Activated CD4-positive, alpha-beta T cell treated with anti-CD3 and anti-CD28 coated beads, Interleukin-2, amount 50 U/mL, for 24 hours (primary cell): ENCODE results near the gene GTF2H1.
"Not testable (repeated sequence)": the region's sequence is repeated elsewhere in the genome, so short reads cannot be mapped to it uniquely, and the experiment has no call there.

ENCODE experiments used
- DNase-seq, 2 donors: peaks; one replicate each; pipeline ENCODE4 v3.0.0-alpha.2; 2020; ENCODE audit warnings: low read depth in 1 of 2, low spot score in 1 of 2

The GTF2H1 gene

DNA sequence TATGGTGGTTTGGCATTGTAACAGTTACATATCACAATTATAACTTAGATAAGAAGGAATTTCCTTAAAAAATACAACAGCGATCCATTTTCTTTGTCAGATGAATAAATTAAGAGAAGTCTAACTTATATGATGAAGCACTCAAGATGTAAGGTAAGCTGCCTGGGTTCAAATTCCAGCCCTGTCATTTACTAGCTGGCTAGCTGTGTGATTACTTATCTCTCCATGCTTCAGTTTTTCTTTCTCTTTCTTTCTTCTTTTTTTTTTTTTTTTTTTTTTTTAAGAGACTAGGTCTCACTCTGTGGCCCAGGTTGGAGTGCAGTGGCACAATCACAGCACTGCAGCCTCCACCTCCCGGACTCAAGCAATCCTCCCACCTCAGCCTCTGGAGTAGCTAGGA, 49.8 kb downstream of the GTF2H1 start:
- DNase-seq: no peak

- no peak for DNase-seq
Measured at GRCh38 chr11:18374956-18375355, 52.6 kb downstream of the GTF2H1 start.

DNA sequence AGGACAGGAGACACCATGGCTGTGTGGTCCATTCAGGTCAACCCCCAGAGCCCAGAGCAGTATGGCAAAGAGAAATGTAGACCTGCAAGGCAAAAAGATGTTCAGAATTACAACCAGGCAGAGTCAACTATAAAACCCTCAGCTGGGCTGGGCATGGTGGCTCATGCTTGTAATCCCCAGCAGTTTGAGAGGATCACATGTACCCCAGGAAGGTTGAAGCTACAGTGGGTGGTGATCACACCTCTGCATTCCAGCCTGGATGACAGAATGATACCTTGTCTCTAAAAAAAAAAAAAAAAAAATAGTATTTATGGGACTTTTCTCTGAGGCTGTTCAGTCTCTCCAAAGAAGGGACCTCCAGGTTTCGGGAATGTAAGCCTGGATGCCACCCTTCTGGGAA, 53.6 kb downstream of the GTF2H1 start:
- DNase-seq: no peak

DNA sequence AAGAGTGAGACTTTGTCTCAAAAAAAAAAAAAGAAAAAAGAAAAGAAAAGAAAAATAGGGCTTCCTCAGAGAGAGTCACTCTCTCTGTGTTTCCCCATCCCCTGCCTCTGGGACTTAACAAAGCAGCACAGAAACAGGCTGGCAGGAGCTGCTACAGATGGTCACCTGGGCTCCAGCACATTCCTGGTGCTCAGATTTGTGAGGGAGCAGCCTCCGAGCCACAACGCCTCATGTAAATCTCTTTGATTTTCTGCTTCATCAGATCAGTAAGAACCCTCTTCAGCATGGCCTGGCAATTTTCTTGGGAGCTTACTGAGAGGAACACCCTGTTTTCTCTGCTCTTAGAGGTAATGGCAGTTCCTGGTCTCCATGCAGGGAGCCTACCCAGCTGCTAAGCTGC, 56.8 kb downstream of the GTF2H1 start:
- no peak for DNase-seq

DNA sequence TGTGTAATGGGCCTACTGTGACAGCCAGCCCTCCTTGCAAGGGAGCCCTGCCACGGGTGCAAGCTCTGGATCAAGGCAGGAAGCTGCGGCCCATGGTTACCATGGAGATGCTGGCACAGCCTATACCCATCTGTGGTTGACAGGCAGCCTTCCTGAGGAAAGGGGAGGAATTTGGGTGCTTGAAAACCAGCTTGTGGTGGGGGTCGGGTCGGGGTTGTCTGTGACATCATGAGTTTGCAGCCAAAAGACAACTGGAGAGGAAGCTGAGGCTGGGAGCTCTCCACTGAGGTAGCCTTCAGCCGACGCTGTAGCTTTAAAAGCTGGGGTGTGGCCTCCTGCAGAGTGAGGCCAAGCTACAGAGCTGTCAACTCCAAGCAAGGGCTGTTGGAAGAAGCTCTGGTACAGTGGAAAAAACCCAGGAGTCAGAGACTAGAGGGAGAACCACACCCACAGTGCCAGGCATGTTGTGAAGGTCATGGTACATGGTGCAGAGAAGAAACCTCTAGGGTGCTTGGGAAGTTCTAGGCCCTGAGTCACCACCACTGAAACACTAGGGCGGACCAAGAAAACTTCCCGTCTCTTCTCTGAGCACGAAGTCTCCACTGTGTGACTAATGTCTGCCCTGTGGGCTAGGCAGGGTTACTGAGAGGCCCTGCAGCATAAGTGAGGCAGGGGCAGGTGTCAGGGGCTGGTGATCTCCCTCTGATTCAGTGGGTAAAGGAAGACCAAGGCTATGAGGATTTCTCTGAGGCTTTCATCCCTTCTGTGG, 61.2 kb downstream of the GTF2H1 start:
- peak; percentile 58 to 84 for DNase-seq

GRCh38 chr11:18384157-18384641, 61.8 kb downstream of the GTF2H1 start:
- no peak for DNase-seq

- DNase-seq: no peak
Measured at GRCh38 chr11:18390088-18390487, 67.7 kb downstream of the GTF2H1 start.

DNA sequence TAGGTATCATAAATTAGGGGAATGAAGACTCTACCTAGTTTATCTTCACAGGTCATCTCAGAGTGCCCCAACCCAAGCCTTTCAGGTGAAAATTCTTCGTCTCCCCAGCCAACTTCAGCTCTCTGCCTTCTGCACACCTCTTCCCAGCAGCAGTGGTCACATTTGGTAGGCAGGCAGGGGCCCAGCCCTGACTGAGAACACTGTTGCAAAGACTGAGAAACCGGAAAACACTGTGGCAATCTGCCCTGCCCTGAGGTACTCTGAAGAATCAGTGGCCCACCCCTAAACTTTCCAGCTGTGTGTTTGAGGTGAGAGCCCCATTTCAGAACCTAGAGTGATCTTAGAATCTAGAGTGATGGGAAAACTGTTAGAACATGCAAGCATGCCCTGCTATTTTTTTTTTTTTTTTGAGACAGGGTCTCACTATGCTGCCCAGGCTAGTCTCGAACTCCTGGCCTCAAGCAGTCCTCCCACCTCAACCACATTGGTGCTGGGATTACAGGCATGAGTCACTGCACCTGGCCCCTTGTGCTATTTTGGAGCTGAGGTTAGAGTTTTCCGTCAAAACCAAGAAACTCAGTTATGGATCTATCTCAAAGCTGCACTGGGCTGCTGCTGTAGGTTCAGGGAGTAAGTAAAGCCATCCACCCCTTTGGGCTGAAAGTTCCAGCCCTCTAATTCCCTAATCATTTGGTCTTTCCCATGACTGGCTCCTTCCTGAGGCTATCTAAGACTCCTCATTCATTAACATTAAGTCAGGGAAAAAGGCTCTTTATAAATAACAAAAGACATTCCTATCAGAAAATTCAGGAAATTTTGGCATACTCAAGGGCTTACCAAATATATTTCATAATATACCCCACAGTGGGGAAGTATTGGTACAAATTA, 70.3 kb downstream of the GTF2H1 start:
- no peak for DNase-seq

GRCh38 chr11:18393581-18394274, 71.4 kb downstream of the GTF2H1 start:
- DNase-seq: no peak

- DNase-seq: peak; percentile 97 to 99
Measured at GRCh38 chr11:18394275-18394927, 72.0 kb downstream of the GTF2H1 start, which contains the start of gene LDHA. Gene LDHA, plus strand, starts transcription at chr11:18394563. Its CDS starts 2,280 bp downstream, at chr11:18396843.

GRCh38 chr11:18394928-18395734, 72.8 kb downstream of the GTF2H1 start:
- no peak for DNase-seq

DNA sequence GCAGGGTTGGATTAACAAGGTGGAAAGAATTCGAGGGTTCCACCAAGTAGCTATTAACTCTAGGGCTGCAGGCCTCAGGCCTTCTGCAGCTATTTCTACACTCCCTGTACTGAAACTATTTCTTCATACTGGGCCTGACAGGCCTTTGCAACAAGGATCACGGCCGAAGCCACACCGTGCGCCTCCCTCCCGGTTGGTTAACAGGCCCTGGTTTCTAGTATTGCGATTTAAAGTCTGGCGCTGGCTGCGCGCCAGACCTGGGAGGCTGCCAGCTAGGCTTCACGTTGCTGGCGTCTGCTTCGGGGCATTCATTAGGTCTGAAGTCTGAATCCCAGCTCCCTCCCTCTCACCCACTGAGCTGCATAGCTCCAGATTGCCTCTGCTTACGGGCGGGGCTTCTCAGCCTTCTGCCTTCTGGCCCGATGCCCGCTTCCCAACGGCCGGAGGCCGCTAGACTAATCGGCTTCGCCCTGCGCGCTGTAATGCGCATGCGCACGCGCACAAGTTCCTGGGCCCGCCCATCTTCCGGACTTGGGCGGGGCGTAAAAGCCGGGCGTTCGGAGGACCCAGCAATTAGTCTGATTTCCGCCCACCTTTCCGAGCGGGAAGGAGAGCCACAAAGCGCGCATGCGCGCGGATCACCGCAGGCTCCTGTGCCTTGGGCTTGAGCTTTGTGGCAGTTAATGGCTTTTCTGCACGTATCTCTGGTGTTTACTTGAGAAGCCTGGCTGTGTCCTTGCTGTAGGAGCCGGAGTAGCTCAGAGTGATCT, 73.6 kb downstream of the GTF2H1 start:
- DNase-seq: peak; percentile 91 to 93

DNA sequence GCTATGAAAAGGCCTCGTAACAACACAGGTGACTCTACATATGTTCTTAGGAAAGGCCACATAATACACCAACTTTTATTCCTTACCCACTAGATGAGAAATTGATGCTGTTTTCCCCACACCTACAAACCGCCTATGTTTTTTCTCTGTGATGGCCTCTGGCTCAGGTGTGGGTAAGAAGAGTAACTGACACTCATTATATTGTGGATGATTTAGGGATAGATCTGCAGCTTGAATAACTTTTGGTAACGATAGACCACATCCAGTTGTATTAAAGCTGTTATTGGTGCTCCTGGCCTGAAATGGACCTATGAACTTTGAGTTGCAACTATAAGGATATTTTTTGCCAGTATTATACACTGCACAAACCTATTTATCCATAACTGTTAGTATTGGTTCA, 75.6 kb downstream of the GTF2H1 start:
- no peak for DNase-seq

GRCh38 chr11:18401077-18401476, 78.7 kb downstream of the GTF2H1 start:
- not testable (repeated sequence) for DNase-seq

- DNase-seq: no peak
Measured at GRCh38 chr11:18404062-18404461, 81.7 kb downstream of the GTF2H1 start.

GRCh38 chr11:18407400-18407799, 85.0 kb downstream of the GTF2H1 start:
- DNase-seq: not testable (repeated sequence)

- no peak for DNase-seq
Measured at GRCh38 chr11:18408558-18409291, 86.4 kb downstream of the GTF2H1 start.

GRCh38 chr11:18416459-18416858, 94.1 kb downstream of the GTF2H1 start:
- DNase-seq: no peak
